Astrocyte of the cerebellum (primary cell): Measurements from ENCODE around the gene HSPBP1.

Source experiments
- DNase-seq: peaks from one replicate; pipeline ENCODE4 v3.0.0-alpha.2; 2011; ENCODE audit warnings: low read depth
- H3K4me3 ChIP-seq: 2 replicates; pipeline ENCODE4 v1.5.1; 2011; ENCODE audit warnings: mild to moderate bottlenecking, low read depth, low read length, moderate library complexity
- CTCF ChIP-seq: IDR thresholded peaks from 2 replicates; pipeline ENCODE4 v1.5.1; 2012; ENCODE audit warnings: low read length, low read depth, moderate library complexity, mild to moderate bottlenecking; ENCODE audit errors: missing control alignments
- in situ Hi-C: cut with HindIII; loops from 2 replicates; pipeline ENCODE4 v1.10.0; 2017; ENCODE audit warnings: low sequenced_read_pairs

The HSPBP1 gene

GRCh38 chr19:55251341-55252081 is 28.4 kb downstream of the HSPBP1 start:
- no peak overlapping the region for H3K4me3 ChIP-seq
- TF ChIP-seq CTCF: no peak
- in situ Hi-C loops: loop anchor here (10.0 kb wide), 1 partner anchor 77 kb away; no protein-coding TSS in a partner anchor
- no peak for DNase-seq

- no peak overlapping the region for H3K4me3 ChIP-seq
- no peak for DNase-seq
- TF ChIP-seq CTCF: no peak
- in situ Hi-C loops: loop anchor here (10.0 kb wide), 1 partner anchor 76 kb away; no protein-coding TSS in a partner anchor
Observed at GRCh38 chr19:55250262-55251036, 29.5 kb downstream of the HSPBP1 start.

GRCh38 chr19:55249841-55250240 is 30.1 kb downstream of the HSPBP1 start:
- TF ChIP-seq CTCF: no peak
- H3K4me3 ChIP-seq: no peak overlapping the region
- in situ Hi-C loops: loop anchor here (10.0 kb wide), 1 partner anchor 75 kb away; no protein-coding TSS in a partner anchor
- DNase-seq: no peak

- in situ Hi-C loops: no loop called here
- no peak overlapping the region for H3K4me3 ChIP-seq
- no peak for TF ChIP-seq CTCF
- DNase-seq: no peak
Observed at GRCh38 chr19:55248704-55249103, 31.2 kb downstream of the HSPBP1 start.

GRCh38 chr19:55248166-55248675 is 31.7 kb downstream of the HSPBP1 start:
- DNase-seq: no peak
- in situ Hi-C loops: no loop called here

More at GRCh38 chr19:55248166-55248675, 31.7 kb downstream of the HSPBP1 start:
- H3K4me3 ChIP-seq: no peak overlapping the region
- TF ChIP-seq CTCF: no peak
